Erythroblast (primary cell): ENCODE measurements around the gene WHRN.

Experiments used
- GATA1 ChIP-seq: IDR thresholded peaks from 2 replicates; pipeline ENCODE4 v1.6.1; 2011; ENCODE audit warnings: low read depth, mild to moderate bottlenecking, control low read depth, low read length, moderate library complexity
- POLR2A ChIP-seq: IDR thresholded peaks from 2 replicates; pipeline ENCODE4 v1.6.1; 2011; ENCODE audit warnings: mild to moderate bottlenecking, low read length

GRCh38 chr9:114445616-114446015 is 59.7 kb downstream of the WHRN start:
- TF ChIP-seq POLR2A (no peak), GATA1 (no peak)
